ENCODE measurements around the gene INKA2.
A peak's percentile ranks its signal among the peaks of the same experiment; 100 is the strongest.

INKA2 gene

DNA sequence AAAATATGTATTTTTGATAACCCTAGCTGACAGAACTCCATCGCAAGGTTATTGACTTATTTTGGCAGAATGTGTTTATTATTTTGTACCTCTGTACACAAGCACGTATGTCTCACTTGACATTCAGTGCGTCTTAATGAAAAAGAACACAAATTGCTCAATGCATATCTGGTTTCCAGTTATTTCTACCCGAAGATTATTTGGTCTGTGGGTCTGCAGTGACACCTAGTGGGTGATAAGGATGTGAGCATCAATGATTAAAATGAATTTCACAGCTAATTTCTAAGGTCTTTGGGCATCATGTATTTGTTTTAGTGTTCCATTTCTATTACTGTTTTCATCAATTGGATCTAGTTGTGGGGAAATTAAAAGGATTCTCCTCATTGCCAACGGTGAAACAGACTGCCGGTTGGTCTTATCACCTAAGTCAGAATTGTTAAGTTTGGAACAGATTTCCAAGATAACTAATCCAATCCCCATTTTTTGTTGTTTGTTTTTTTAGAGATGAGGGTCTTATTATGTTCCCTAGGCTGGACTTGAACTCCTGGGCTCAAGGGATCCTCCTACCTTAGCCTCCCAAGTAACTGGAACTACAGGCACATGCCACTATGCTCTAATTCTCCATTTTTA lies 30.4 kb upstream of the INKA2 start:
- Histone ChIP-seq H3K4me3 (ENCODE audit: low read length) (no peak overlapping the region), H3K9ac (ENCODE audit: low read depth, low read length) (no peak overlapping the region), H3K27me3 (ENCODE audit: control insufficient read depth, insufficient read depth, low read length) (no peaks in the 10 kb centered on the region), H3K36me3 (ENCODE audit: insufficient read depth, low read length) (peaks cover 23% of the 10 kb centered on the region), H3K4me2 (ENCODE audit: low read length) (no peak overlapping the region), H3K4me1 (ENCODE audit: control insufficient read depth, insufficient read depth, low read length) (peaks cover 7% of the 10 kb centered on the region), H3K9me3 (replicated peaks; ENCODE audit: low read length) (no peaks in the 10 kb centered on the region)

GRCh38 chr1:111768625-111769024 lies 29.4 kb upstream of the INKA2 start:
- H3K4me3 ChIP-seq (ENCODE audit: low read length) = no peak overlapping the region
- H3K4me1 ChIP-seq (ENCODE audit: control insufficient read depth, insufficient read depth, low read length) = peaks cover 7% of the 10 kb centered on the region
- no peak overlapping the region for H3K4me2 ChIP-seq (ENCODE audit: low read length)
- no peak overlapping the region for H3K9ac ChIP-seq (ENCODE audit: low read depth, low read length)
- H3K36me3 ChIP-seq (ENCODE audit: insufficient read depth, low read length) = peaks cover 29% of the 10 kb centered on the region
- no peaks in the 10 kb centered on the region for H3K9me3 ChIP-seq (replicated peaks; ENCODE audit: low read length)
- no peaks in the 10 kb centered on the region for H3K27me3 ChIP-seq (ENCODE audit: control insufficient read depth, insufficient read depth, low read length)

- Histone ChIP-seq H3K4me2 (ENCODE audit: low read length) (no peak overlapping the region), H3K4me3 (ENCODE audit: low read length) (no peak overlapping the region), H3K9ac (ENCODE audit: low read depth, low read length) (no peak overlapping the region), H3K27me3 (ENCODE audit: control insufficient read depth, insufficient read depth, low read length) (no peaks in the 10 kb centered on the region), H3K9me3 (replicated peaks; ENCODE audit: low read length) (no peaks in the 10 kb centered on the region), H3K4me1 (ENCODE audit: control insufficient read depth, insufficient read depth, low read length) (peaks cover 7% of the 10 kb centered on the region), H3K36me3 (ENCODE audit: insufficient read depth, low read length) (peaks cover 34% of the 10 kb centered on the region)
These were observed 28.8 kb upstream of the INKA2 start for GRCh38 chr1:111768023-111768422.

DNA sequence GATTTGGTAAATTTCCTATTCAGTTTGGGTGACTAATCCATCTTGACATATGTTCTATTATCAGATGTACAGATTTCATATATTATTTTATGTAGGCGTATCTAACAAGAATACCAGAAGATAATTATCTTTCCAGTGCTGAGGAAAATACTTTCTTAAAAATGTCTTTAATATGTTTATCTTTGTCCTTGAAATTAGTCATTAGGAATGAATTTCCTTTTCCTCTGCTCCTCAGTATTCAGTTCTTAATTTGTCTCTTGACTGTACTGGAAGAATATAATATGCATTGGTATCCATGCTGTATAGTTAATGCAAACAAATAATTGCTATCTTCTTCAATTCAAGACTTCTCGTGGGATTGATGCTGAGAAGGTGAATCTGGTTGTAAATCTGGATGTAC lies 23.1 kb upstream of the INKA2 start:
- Histone ChIP-seq H3K9ac (ENCODE audit: low read depth, low read length) (peak overlapping the region; percentile 7), H3K27me3 (ENCODE audit: control insufficient read depth, insufficient read depth, low read length) (no peaks in the 10 kb centered on the region), H3K9me3 (replicated peaks; ENCODE audit: low read length) (no peaks in the 10 kb centered on the region), H3K36me3 (ENCODE audit: insufficient read depth, low read length) (peaks cover 51% of the 10 kb centered on the region), H3K4me1 (ENCODE audit: control insufficient read depth, insufficient read depth, low read length) (peaks cover 12% of the 10 kb centered on the region), H3K4me3 (ENCODE audit: low read length) (no peak overlapping the region), H3K4me2 (ENCODE audit: low read length) (peak overlapping the region; percentile 22)

GRCh38 chr1:111761717-111762116 lies 22.5 kb upstream of the INKA2 start:
- peak overlapping the region; percentile 7 for H3K9ac ChIP-seq (ENCODE audit: low read depth, low read length)
- H3K4me1 ChIP-seq (ENCODE audit: control insufficient read depth, insufficient read depth, low read length) = peaks cover 19% of the 10 kb centered on the region
- H3K36me3 ChIP-seq (ENCODE audit: insufficient read depth, low read length) = peaks cover 50% of the 10 kb centered on the region
- H3K27me3 ChIP-seq (ENCODE audit: control insufficient read depth, insufficient read depth, low read length) = no peaks in the 10 kb centered on the region
- no peaks in the 10 kb centered on the region for H3K9me3 ChIP-seq (replicated peaks; ENCODE audit: low read length)
- H3K4me3 ChIP-seq (ENCODE audit: low read length) = no peak overlapping the region
- peak overlapping the region; percentile 22 for H3K4me2 ChIP-seq (ENCODE audit: low read length)

DNA sequence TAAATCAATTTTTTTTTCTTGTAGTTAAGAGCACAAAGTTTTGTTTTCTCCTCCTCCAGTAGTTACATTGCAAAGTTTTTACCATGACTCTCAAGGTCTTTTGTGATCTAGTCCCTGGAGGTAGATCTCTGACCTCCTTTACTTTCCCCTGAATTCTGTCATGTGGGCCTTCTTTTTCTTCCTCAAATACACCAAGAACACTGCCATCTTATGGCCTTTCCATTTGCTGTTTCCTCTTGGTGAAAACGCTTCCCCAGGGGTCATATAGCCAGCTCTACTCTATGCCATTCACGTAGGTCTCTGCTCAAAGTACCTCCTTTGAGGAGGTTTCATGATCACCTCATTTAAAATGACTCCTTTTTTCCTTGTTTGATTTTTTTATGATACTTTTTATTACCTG lies 19.2 kb upstream of the INKA2 start:
- Histone ChIP-seq H3K4me1 (ENCODE audit: control insufficient read depth, insufficient read depth, low read length) (peaks cover 29% of the 10 kb centered on the region), H3K36me3 (ENCODE audit: insufficient read depth, low read length) (peaks cover 25% of the 10 kb centered on the region), H3K4me3 (ENCODE audit: low read length) (no peak overlapping the region), H3K9me3 (replicated peaks; ENCODE audit: low read length) (no peaks in the 10 kb centered on the region), H3K27me3 (ENCODE audit: control insufficient read depth, insufficient read depth, low read length) (no peaks in the 10 kb centered on the region), H3K9ac (ENCODE audit: low read depth, low read length) (no peak overlapping the region), H3K4me2 (ENCODE audit: low read length) (no peak overlapping the region)

DNA sequence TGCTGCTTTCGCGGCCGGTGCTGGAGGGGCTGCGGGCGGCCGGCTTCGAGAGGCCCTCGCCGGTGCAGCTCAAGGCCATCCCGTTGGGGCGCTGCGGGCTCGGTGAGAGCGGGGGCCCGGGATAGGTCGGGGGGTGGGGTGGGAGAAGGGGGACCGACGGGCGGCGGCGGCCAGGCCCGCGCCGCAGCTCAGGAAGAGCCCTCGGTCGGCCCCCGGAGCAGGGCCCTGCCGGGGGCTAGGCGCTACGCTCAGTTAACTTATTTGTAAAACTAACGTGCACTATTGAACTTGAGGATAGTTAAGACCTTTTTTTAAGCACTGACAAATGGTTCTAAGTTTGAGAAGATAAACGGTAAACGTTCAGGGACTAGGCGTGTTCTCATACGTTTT lies 16.9 kb upstream of the INKA2 start:
- Histone ChIP-seq H3K4me2 (ENCODE audit: low read length) (peak overlapping the region; percentile 93), H3K4me3 (ENCODE audit: low read length) (peak overlapping the region; percentile 77)

DNA sequence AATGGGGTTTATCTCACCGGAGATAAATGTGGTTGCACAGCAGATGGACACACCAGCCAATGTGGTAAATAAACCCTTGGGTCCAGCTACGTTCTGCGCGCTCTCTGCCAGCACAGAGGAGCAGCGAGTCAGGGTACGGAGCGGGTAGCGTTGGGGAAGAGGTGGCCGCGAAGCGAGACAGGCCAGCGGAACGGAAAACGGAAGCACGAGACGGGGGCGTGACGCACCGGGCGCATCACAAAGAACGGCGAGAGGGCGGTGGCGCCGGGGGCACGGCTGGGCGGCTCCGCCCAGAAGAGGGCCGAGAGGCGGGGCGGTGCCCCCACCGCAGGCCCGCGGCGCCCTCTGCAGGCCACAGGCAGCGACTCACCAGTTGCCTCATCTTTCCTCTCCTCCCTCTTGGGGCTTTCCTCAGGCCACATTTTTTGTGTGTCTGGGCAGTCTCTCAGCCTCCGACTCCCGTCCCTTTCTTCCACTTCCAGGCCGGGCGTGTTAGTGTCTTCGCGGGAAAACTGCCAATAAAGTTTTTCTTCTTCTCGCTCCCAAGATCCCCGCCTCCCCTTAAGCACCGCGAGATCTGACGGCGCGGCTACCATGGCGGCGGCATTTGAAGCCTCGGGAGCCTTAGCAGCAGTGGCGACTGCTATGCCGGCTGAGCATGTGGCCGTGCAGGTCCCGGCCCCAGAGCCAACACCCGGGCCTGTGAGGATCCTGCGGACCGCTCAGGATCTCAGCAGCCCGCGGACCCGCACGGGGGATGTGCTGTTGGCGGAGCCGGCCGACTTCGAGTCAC lies 16.3 kb upstream of the INKA2 start, which contains the start of gene DDX20:
DDX20 (plus strand) TSS at position 571 of the 793 bp plus-strand sequence; CDS start at position 595, 24 bp downstream.
- peak within 1 kb of the TSS; percentile 80 for H3K9ac ChIP-seq (ENCODE audit: low read depth, low read length)
- H3K4me1 ChIP-seq (ENCODE audit: control insufficient read depth, insufficient read depth, low read length) = peaks cover 17% of the 10 kb centered on the region
- H3K9me3 ChIP-seq (replicated peaks; ENCODE audit: low read length) = no peaks in the 10 kb centered on the region
- peaks cover 3% of the 10 kb centered on the region for H3K27me3 ChIP-seq (ENCODE audit: control insufficient read depth, insufficient read depth, low read length)
- H3K36me3 ChIP-seq (ENCODE audit: insufficient read depth, low read length) = peaks cover 4% of the 10 kb centered on the region
- H3K4me3 ChIP-seq (ENCODE audit: low read length) = peak within 1 kb of the TSS; percentile 77
- peak within 1 kb of the TSS; percentile 93 for H3K4me2 ChIP-seq (ENCODE audit: low read length)

More for the DNA sequence above, 16.9 kb upstream of the INKA2 start:
- H3K9me3 ChIP-seq (replicated peaks; ENCODE audit: low read length) = no peaks in the 10 kb centered on the region
- H3K36me3 ChIP-seq (ENCODE audit: insufficient read depth, low read length) = peaks cover 10% of the 10 kb centered on the region
- no peaks in the 10 kb centered on the region for H3K27me3 ChIP-seq (ENCODE audit: control insufficient read depth, insufficient read depth, low read length)
- H3K9ac ChIP-seq (ENCODE audit: low read depth, low read length) = peak overlapping the region; percentile 80
- H3K4me1 ChIP-seq (ENCODE audit: control insufficient read depth, insufficient read depth, low read length) = peaks cover 17% of the 10 kb centered on the region

DNA sequence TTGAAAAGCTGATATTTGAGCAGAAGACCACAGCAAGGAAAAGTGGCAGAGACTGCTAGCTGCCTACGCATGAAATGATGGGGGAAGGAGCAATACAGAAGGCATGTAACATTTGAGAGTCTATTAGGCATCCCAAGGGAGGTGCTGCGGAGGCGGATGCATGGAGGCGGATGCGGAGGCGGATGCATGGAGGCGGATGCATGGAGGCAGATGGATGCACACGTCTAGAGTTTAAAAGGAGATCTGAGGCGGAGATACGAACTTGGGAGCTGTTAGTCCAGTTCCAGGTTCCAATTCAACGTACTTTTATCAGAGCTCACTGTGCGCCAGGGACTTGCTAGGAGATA lies 15.8 kb upstream of the INKA2 start:
- peak overlapping the region; percentile 80 for H3K9ac ChIP-seq (ENCODE audit: low read depth, low read length)
- peak overlapping the region; percentile 77 for H3K4me3 ChIP-seq (ENCODE audit: low read length)
- peaks cover 17% of the 10 kb centered on the region for H3K4me1 ChIP-seq (ENCODE audit: control insufficient read depth, insufficient read depth, low read length)
- H3K4me2 ChIP-seq (ENCODE audit: low read length) = peak overlapping the region; percentile 93
- peaks cover 9% of the 10 kb centered on the region for H3K27me3 ChIP-seq (ENCODE audit: control insufficient read depth, insufficient read depth, low read length)
- no peaks in the 10 kb centered on the region for H3K9me3 ChIP-seq (replicated peaks; ENCODE audit: low read length)
- H3K36me3 ChIP-seq (ENCODE audit: insufficient read depth, low read length) = peaks cover 2% of the 10 kb centered on the region

GRCh38 chr1:111751906-111752575 lies 12.8 kb upstream of the INKA2 start:
- Histone ChIP-seq H3K9me3 (replicated peaks; ENCODE audit: low read length) (no peaks in the 10 kb centered on the region), H3K4me3 (ENCODE audit: low read length) (no peak overlapping the region), H3K4me2 (ENCODE audit: low read length) (no peak overlapping the region), H3K9ac (ENCODE audit: low read depth, low read length) (no peak overlapping the region), H3K27me3 (ENCODE audit: control insufficient read depth, insufficient read depth, low read length) (peaks cover 9% of the 10 kb centered on the region), H3K36me3 (ENCODE audit: insufficient read depth, low read length) (no peaks in the 10 kb centered on the region), H3K4me1 (ENCODE audit: control insufficient read depth, insufficient read depth, low read length) (peaks cover 14% of the 10 kb centered on the region)

DNA sequence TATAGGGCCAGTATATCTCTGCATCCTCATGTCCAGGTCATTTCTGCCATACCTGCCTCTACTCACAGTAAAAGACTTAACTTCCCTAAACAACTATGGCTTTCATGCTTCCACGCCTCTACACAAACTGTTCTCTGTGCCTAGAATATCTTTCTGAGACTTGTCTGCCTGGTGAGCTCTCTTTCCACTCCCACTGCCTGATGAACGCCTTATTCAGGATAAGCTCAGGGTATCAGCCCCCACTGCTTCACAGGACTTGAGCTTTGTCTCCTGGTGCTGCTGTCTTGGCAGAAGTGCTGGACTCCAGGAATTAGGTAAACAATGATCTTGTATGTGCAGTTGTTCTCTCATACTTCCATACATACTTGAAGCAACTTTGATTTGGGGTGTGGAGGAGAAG lies 11.7 kb upstream of the INKA2 start:
- Histone ChIP-seq H3K4me3 (ENCODE audit: low read length) (no peak overlapping the region), H3K27me3 (ENCODE audit: control insufficient read depth, insufficient read depth, low read length) (peaks cover 9% of the 10 kb centered on the region), H3K36me3 (ENCODE audit: insufficient read depth, low read length) (no peaks in the 10 kb centered on the region), H3K9ac (ENCODE audit: low read depth, low read length) (no peak overlapping the region), H3K9me3 (replicated peaks; ENCODE audit: low read length) (no peaks in the 10 kb centered on the region), H3K4me1 (ENCODE audit: control insufficient read depth, insufficient read depth, low read length) (peaks cover 8% of the 10 kb centered on the region), H3K4me2 (ENCODE audit: low read length) (no peak overlapping the region)

Measured in skeletal muscle satellite cell (primary cell).